H1 (cell line): ENCODE results near the gene RELCH. TPM values are rescaled to one million over a fixed set of nuclear protein-coding genes. Genes with fewer than 3 reads are reported as not detected.

Experiments
- CTCF ChIA-PET: fragments of 300-600 bp; sonication (Branson Sonifier 250); formaldehyde crosslinking; loops from one replicate; lab custom pipeline; 2021; ENCODE audit not compliant: partially characterized antibody; lab: Charles Lee
- POLR2A ChIA-PET: fragments of 300-600 bp; sonication (Branson Sonifier 250); formaldehyde crosslinking; loops from one replicate; lab custom pipeline; 2021; ENCODE audit warnings: inconsistent platforms; ENCODE audit not compliant: partially characterized antibody; lab: Charles Lee
- DNase-seq, 2 experiments: peaks; one replicate each; pipeline versions ENCODE4 v3.0.0 to v3.0.0-alpha.2; 2010 to 2022; ENCODE audit warnings: low spot score in 2 of 2, low read depth in 1 of 2, mixed read lengths in 1 of 2
- FAIRE-seq: peaks from 2 replicates; lab custom pipeline; 2011; peaks lifted over from hg19 to GRCh38; lab: Jason Lieb, UNC
- H2AFZ ChIP-seq: 2 replicates; pipeline ENCODE4 v1.8.1; 2012; ENCODE audit warnings: low read length, inconsistent platforms
- H2AK5ac ChIP-seq: 2 replicates; pipeline ENCODE4 v1.6.1; 2013; ENCODE audit warnings: low read depth, low read length
- H2BK120ac ChIP-seq: replicated peaks from 2 replicates; pipeline ENCODE3; 2013; ENCODE audit warnings: low read depth, low read length, inconsistent platforms
- H2BK12ac ChIP-seq: 2 replicates; pipeline ENCODE4 v1.6.1; 2013; ENCODE audit warnings: low read depth, low read length
- H2BK15ac ChIP-seq: 2 replicates; pipeline ENCODE4 v1.6.1; 2013; ENCODE audit warnings: low read length
- H2BK20ac ChIP-seq: 2 replicates; pipeline ENCODE4 v1.6.1; 2013; ENCODE audit warnings: low read length
- H2BK5ac ChIP-seq: 2 replicates; pipeline ENCODE4 v1.6.1; 2013; ENCODE audit warnings: low read depth, low read length
- H3K14ac ChIP-seq: 2 replicates; pipeline ENCODE4 v1.6.1; 2013; ENCODE audit warnings: inconsistent platforms; ENCODE audit not compliant: insufficient read length
- H3K18ac ChIP-seq: 2 replicates; pipeline ENCODE4 v1.6.1; 2013; ENCODE audit warnings: low read length; ENCODE audit errors: extremely low read depth
- H3K23ac ChIP-seq: 2 replicates; pipeline ENCODE4 v1.6.1; 2013; ENCODE audit warnings: inconsistent platforms; ENCODE audit not compliant: insufficient read length
- H3K23me2 ChIP-seq: 2 replicates; pipeline ENCODE4 v1.6.1; 2013; ENCODE audit warnings: low read depth, low read length
- H3K27ac ChIP-seq: 2 replicates; pipeline ENCODE4 v1.6.1; 2011; ENCODE audit warnings: low read depth, low read length, inconsistent platforms
- H3K27me3 ChIP-seq, 4 experiments: replicated peaks in 1 of 4; 1 replicate in 1 of 4; 2 replicates in 3 of 4; pipeline versions ENCODE4 v1.6.1 to v1.8.1; 2011 to 2013; ENCODE audit warnings: low read length in 3 of 4, mild to moderate bottlenecking in 3 of 4, inconsistent platforms in 2 of 4, mixed read lengths in 2 of 4, moderate library complexity in 1 of 4; ENCODE audit not compliant: control insufficient read depth in 3 of 4, insufficient read depth in 3 of 4; ENCODE audit errors: extremely low read depth in 1 of 4
- H3K36me3 ChIP-seq, 4 experiments: 2 replicates each; pipeline versions ENCODE4 v1.6.1 to v1.8.1; 2011 to 2013; ENCODE audit warnings: mild to moderate bottlenecking in 4 of 4, low read length in 3 of 4, moderate library complexity in 2 of 4, control low read depth in 1 of 4, inconsistent platforms in 1 of 4; ENCODE audit not compliant: insufficient read depth in 4 of 4, control insufficient read depth in 2 of 4
- H3K4ac ChIP-seq: replicated peaks from 2 replicates; pipeline ENCODE3; 2013; ENCODE audit warnings: low read length, low read depth, mixed read lengths, inconsistent platforms; ENCODE audit not compliant: insufficient read length
- H3K4me1 ChIP-seq, 4 experiments: replicated peaks in 1 of 4; 1 replicate in 1 of 4; 2 replicates in 3 of 4; pipeline versions ENCODE4 v1.6.1 to v1.8.1; 2011 to 2013; ENCODE audit warnings: low read length in 3 of 4, inconsistent platforms in 2 of 4, mixed read lengths in 1 of 4; ENCODE audit not compliant: insufficient read depth in 4 of 4, control insufficient read depth in 3 of 4
- H3K4me2 ChIP-seq, 2 experiments: 2 replicates each; pipeline versions ENCODE4 v1.6.1 to v1.8.1; 2011 to 2013; ENCODE audit warnings: low read depth in 2 of 2, low read length in 2 of 2, control low read depth in 1 of 2, inconsistent platforms in 1 of 2, mild to moderate bottlenecking in 1 of 2; ENCODE audit not compliant: insufficient read depth in 1 of 2
- H3K4me3 ChIP-seq, 4 experiments: fragments of 200-600, 300-600 bp in 1 of 4; sonication (generic), shearing (Covaris generic), sonication (Bioruptor Twin) in 1 of 4; 2 replicates each; pipeline versions ENCODE4 v1.5.1 to v1.8.1; 2011 to 2016; ENCODE audit warnings: low read length in 4 of 4, low read depth in 3 of 4, control low read depth in 2 of 4, inconsistent platforms in 2 of 4, mild to moderate bottlenecking in 2 of 4, mixed read lengths in 1 of 4, moderate library complexity in 1 of 4; ENCODE audit not compliant: insufficient read depth in 2 of 4; ENCODE audit errors: extremely low read depth in 1 of 4
- H3K56ac ChIP-seq: replicated peaks from 2 replicates; pipeline ENCODE3; 2013; ENCODE audit warnings: low read depth, mild to moderate bottlenecking, mixed read lengths, low read length, inconsistent platforms; ENCODE audit not compliant: insufficient read length
- H3K79me1 ChIP-seq: 2 replicates; pipeline ENCODE4 v1.6.1; 2013; ENCODE audit warnings: low read depth, low read length, control low read depth
- H3K79me2 ChIP-seq, 2 experiments: 2 replicates each; pipeline versions ENCODE4 v1.6.1 to v1.8.1; 2012 to 2013; ENCODE audit warnings: low read length in 2 of 2, mild to moderate bottlenecking in 2 of 2, inconsistent platforms in 1 of 2; ENCODE audit not compliant: insufficient read depth in 2 of 2, control insufficient read depth in 1 of 2
- H3K9ac ChIP-seq, 4 experiments: replicated peaks in 1 of 4; 1 replicate in 1 of 4; 2 replicates in 3 of 4; pipeline versions ENCODE4 v1.6.1 to v1.8.1; 2011 to 2013; ENCODE audit warnings: low read depth in 3 of 4, low read length in 3 of 4, control low read depth in 2 of 4, mild to moderate bottlenecking in 2 of 4, moderate library complexity in 2 of 4, inconsistent platforms in 1 of 4; ENCODE audit errors: extremely low read depth in 1 of 4
- H3K9me3 ChIP-seq, 2 experiments: 2 replicates each; pipeline versions ENCODE4 v1.6.1 to v1.8.1; 2012 to 2013; ENCODE audit warnings: mild to moderate bottlenecking in 2 of 2, moderate library complexity in 2 of 2, control low read depth in 1 of 2, inconsistent platforms in 1 of 2, low read depth in 1 of 2, low read length in 1 of 2, mixed read lengths in 1 of 2; ENCODE audit not compliant: insufficient read depth in 2 of 2
- H4K20me1 ChIP-seq, 2 experiments: replicated peaks in 1 of 2; 2 replicates each; pipeline versions ENCODE3 to v1.8.1; 2011 to 2013; ENCODE audit warnings: inconsistent platforms in 2 of 2, low read length in 2 of 2, mild to moderate bottlenecking in 1 of 2; ENCODE audit not compliant: insufficient read depth in 2 of 2, control insufficient read depth in 1 of 2
- H4K5ac ChIP-seq: 2 replicates; pipeline ENCODE4 v1.6.1; 2013; ENCODE audit warnings: low read length, low read depth, mixed read lengths, inconsistent platforms; ENCODE audit not compliant: insufficient read length
- H4K8ac ChIP-seq: 2 replicates; pipeline ENCODE4 v1.8.0; 2013; ENCODE audit warnings: mild to moderate bottlenecking, moderate library complexity, low read length, inconsistent platforms; ENCODE audit not compliant: insufficient read depth; ENCODE audit errors: extremely low read depth
- H4K91ac ChIP-seq: replicated peaks from 2 replicates; pipeline ENCODE3; 2013; ENCODE audit warnings: low read length, mixed read lengths, inconsistent platforms; ENCODE audit not compliant: insufficient read length
- ATF2 ChIP-seq: IDR thresholded peaks from 2 replicates; pipeline ENCODE4 v1.6.1; 2012; ENCODE audit warnings: low read length, inconsistent platforms
- SP1 ChIP-seq: IDR thresholded peaks from 2 replicates; pipeline ENCODE4 v1.6.1; 2011; ENCODE audit warnings: low read depth, low read length
- WGBS, 2 experiments: shearing (Covaris generic) in 1 of 2; methylation state at CpG; one replicate each; pipeline versions ENCODE4 v1.1.6 to v1.1.7; 2013 to 2015; ENCODE audit warnings: low lambda C conversion rate in 2 of 2, mixed read lengths in 2 of 2, inconsistent platforms in 1 of 2, low coverage in 1 of 2, missing lambda C conversion rate in 1 of 2; ENCODE audit not compliant: insufficient replicate concordance in 2 of 2, insufficient coverage in 1 of 2, insufficient read length in 1 of 2; ENCODE audit errors: extremely low coverage in 1 of 2, missing lambda C conversion rate in 1 of 2; 5-methylcytosine and 5-hydroxymethylcytosine counted together
- polyA plus RNA-seq, 7 experiments: library from polyadenylated mRNA; depleted of rRNA in 3 of 7; stranded (reverse) in 5 of 7; unstranded in 2 of 7; fragments of >200 nt in 5 of 7; fragments of 200-250 nt in 2 of 7; gene quantifications; 1 replicate in 5 of 7; 2 replicates in 1 of 7; 4 replicates in 1 of 7; pipeline versions ENCODE4 v1.2.1 to v1.2.3, GENCODE V29; 2011 to 2013; ENCODE audit warnings: missing spikeins in 2 of 7, mixed read lengths in 2 of 7
- total RNA-seq: library from RNA; stranded (reverse); fragmentation: NEBNext Ultra II Directional; extraction: Animal tissue kit (Norgen Biotek cat#: 25700); gene quantifications from 2 replicates; pipeline ENCODE4 v1.2.1, GENCODE V29; 2021

The RELCH gene
- total and polyA plus RNA-seq, 2 of the 8 experiments (the other 6 are each of a cell fraction or from before 2014, with no cell fraction given) = 7.3 to 26.9 TPM

GRCh38 chr18:62250475-62250874 lies 63.4 kb downstream of the RELCH start:
- Histone ChIP-seq H3K4me1 (no peaks in the 10 kb centered on the region), H2BK15ac (no peak overlapping the region), H3K4me3 (no peak overlapping the region), H3K23me2 (no peaks in the 10 kb centered on the region), H2AK5ac (no peak overlapping the region), H3K79me2 (no peaks in the 10 kb centered on the region), H2BK5ac (no peak overlapping the region), H2AFZ (no peak overlapping the region), H3K4me2 (no peak overlapping the region), H3K9ac (no peak overlapping the region), H2BK12ac (no peak overlapping the region), H3K9me3 (no peaks in the 10 kb centered on the region), H3K14ac (no peak overlapping the region), H3K18ac (no peak overlapping the region), H4K91ac (no peak overlapping the region), H4K20me1 (no peaks in the 10 kb centered on the region), H2BK120ac (no peak overlapping the region), H2BK20ac (no peak overlapping the region), H4K8ac (no peak overlapping the region), H3K36me3 (peaks cover 0 to 10% (median 3%) of the 10 kb centered on the region in 4 experiments; a peak in 3 of 8 replicates), H3K4ac (no peak overlapping the region), H4K5ac (no peak overlapping the region), H3K79me1 (no peaks in the 10 kb centered on the region), H3K27ac (no peak overlapping the region), H3K27me3 (no peaks in the 10 kb centered on the region), H3K23ac (no peak overlapping the region), H3K56ac (no peak overlapping the region)
- WGBS, 2 experiments = 85% methylated on average over 2 of the region's 2 CpGs; no CpG with 5 or more reads in 1 of the 2 experiments
- CTCF ChIA-PET = interaction anchor here (1.2 to 4.1 kb wide), 10 partner anchors 8 to 175 kb away, joined by 3 to 27 read pairs (median 6); partner anchors contain the start of genes PIGN and RELCH
- DNase-seq (no peak), FAIRE-seq (no peak)
- TF ChIP-seq ATF2 = no peak
- TF ChIP-seq SP1 = no peak
- POLR2A ChIA-PET = interaction anchor here (3.2 kb wide), 1 partner anchor 63 kb away, joined by 17 read pairs; the partner anchor contains the start of genes PIGN and RELCH
